HepG2 (cell line): ENCODE data around the gene FAM228A. TPM values are rescaled to one million over a fixed set of nuclear protein-coding genes. Genes with fewer than 3 reads are reported as not detected.

Experiments
- ADNP ChIP-seq: sonication (generic); formaldehyde crosslinking; IDR thresholded peaks from 2 replicates; pipeline ENCODE4 v1.4.0; 2020; ENCODE audit warnings: missing genetic modification reagents
- AGO1 ChIP-seq: fragments of 200-400 bp; formaldehyde crosslinking; IDR thresholded peaks from 2 replicates; pipeline ENCODE4 v1.6.1; 2017; ENCODE audit warnings: mild to moderate bottlenecking, low read depth, low read length, moderate library complexity; ENCODE audit not compliant: poor library complexity, severe bottlenecking
- ATF1 ChIP-seq: IDR thresholded peaks from 2 replicates; pipeline ENCODE4 v1.6.1; 2016; ENCODE audit warnings: mild to moderate bottlenecking, control low read depth
- BRCA1 ChIP-seq: sonication (generic); formaldehyde crosslinking; IDR thresholded peaks from 2 replicates; pipeline ENCODE4 v1.4.0; 2020; ENCODE audit warnings: missing genetic modification reagents
- CREM ChIP-seq, 2 experiments: sonication (generic) in 1 of 2; formaldehyde crosslinking in 1 of 2; IDR thresholded peaks; 2 replicates each; pipeline versions ENCODE4 v1.4.0 to v1.6.1; 2016 to 2020; ENCODE audit warnings: antibody characterized with exemption in 1 of 2, mild to moderate bottlenecking in 1 of 2, missing genetic modification reagents in 1 of 2
- EHMT2 ChIP-seq: fragments of 200-600 bp; sonication (generic); IDR thresholded peaks from 2 replicates; pipeline ENCODE4 v1.7.0; 2017; ENCODE audit warnings: antibody characterized with exemption, low read depth, low read length, borderline replicate concordance
- HIVEP1 ChIP-seq: sonication (generic); formaldehyde crosslinking; IDR thresholded peaks from 2 replicates; pipeline ENCODE4 v1.4.0; 2020; ENCODE audit warnings: mild to moderate bottlenecking, missing genetic modification reagents
- HMG20A ChIP-seq: IDR thresholded peaks from 2 replicates; pipeline ENCODE4 v1.6.1; 2016; ENCODE audit warnings: borderline replicate concordance
- MBNL3 ChIP-seq: fragments of 250-450 bp; sonication (Bioruptor Pico); conservative IDR thresholded peaks from 2 replicates; pipeline ENCODE4 v1.8.0; 2022; ENCODE audit warnings: mild to moderate bottlenecking, inconsistent platforms
- MYC ChIP-seq: sonication (generic); formaldehyde crosslinking; IDR thresholded peaks from 2 replicates; pipeline ENCODE4 v1.9.0; 2021; ENCODE audit warnings: missing genetic modification reagents, borderline replicate concordance
- SCMH1 ChIP-seq: sonication (generic); formaldehyde crosslinking; IDR thresholded peaks from 2 replicates; pipeline ENCODE4 v1.9.0; 2021; ENCODE audit warnings: missing genetic modification reagents, mild to moderate bottlenecking, borderline replicate concordance
- SETDB1 ChIP-seq: sonication (generic); formaldehyde crosslinking; IDR thresholded peaks from 2 replicates; pipeline ENCODE4 v1.5.1; 2020; ENCODE audit warnings: missing genetic modification reagents, mild to moderate bottlenecking, borderline replicate concordance
- TCF7 ChIP-seq: sonication (generic); IDR thresholded peaks from 2 replicates; pipeline ENCODE4 v1.6.1; 2016; ENCODE audit warnings: antibody characterized with exemption, low read depth
- ZNF121 ChIP-seq: sonication (generic); formaldehyde crosslinking; IDR thresholded peaks from 2 replicates; pipeline ENCODE4 v1.5.0; 2020; ENCODE audit warnings: mild to moderate bottlenecking, missing genetic modification reagents
- ZNF124 ChIP-seq: sonication (generic); formaldehyde crosslinking; IDR thresholded peaks from 2 replicates; pipeline ENCODE4 v1.4.0; 2020; ENCODE audit warnings: missing genetic modification reagents
- ZNF317 ChIP-seq: sonication (generic); formaldehyde crosslinking; IDR thresholded peaks from 2 replicates; pipeline ENCODE4 v1.5.0; 2020; ENCODE audit warnings: mild to moderate bottlenecking, missing genetic modification reagents
- ZNF329 ChIP-seq: sonication (generic); formaldehyde crosslinking; IDR thresholded peaks from 2 replicates; pipeline ENCODE4 v1.9.0; 2021; ENCODE audit warnings: low read depth, mild to moderate bottlenecking, missing genetic modification reagents
- ZNF382 ChIP-seq: sonication (generic); formaldehyde crosslinking; IDR thresholded peaks from 2 replicates; pipeline ENCODE4 v1.5.0; 2020; ENCODE audit warnings: missing genetic modification reagents, mild to moderate bottlenecking, borderline replicate concordance
- ZNF616 ChIP-seq: sonication (generic); formaldehyde crosslinking; IDR thresholded peaks from 2 replicates; pipeline ENCODE4 v1.5.0; 2020; ENCODE audit warnings: low read depth, mild to moderate bottlenecking, missing genetic modification reagents
- ZNF737 ChIP-seq: sonication (generic); formaldehyde crosslinking; IDR thresholded peaks from 2 replicates; pipeline ENCODE4 v1.5.0; 2020; ENCODE audit warnings: missing genetic modification reagents, mild to moderate bottlenecking, borderline replicate concordance
- ZNF768 ChIP-seq: sonication (generic); formaldehyde crosslinking; IDR thresholded peaks from 2 replicates; pipeline ENCODE4 v1.4.0; 2020; ENCODE audit warnings: missing genetic modification reagents
- ZSCAN21 ChIP-seq: sonication (generic); formaldehyde crosslinking; IDR thresholded peaks from 2 replicates; pipeline ENCODE4 v1.8.0; 2022; ENCODE audit warnings: mild to moderate bottlenecking, missing genetic modification reagents, moderate library complexity, borderline replicate concordance
- polyA plus RNA-seq, 8 experiments: library from polyadenylated mRNA; depleted of rRNA in 3 of 8; stranded (reverse) in 7 of 8; unstranded in 1 of 8; fragments of >200 nt; fragmentation: Illumina TruSeq in 4 of 8; extraction: Trizol in 4 of 8; gene quantifications; 2 replicates each; pipeline versions ENCODE4 v1.2.1 to v1.2.3, GENCODE V29; 2011 to 2016; ENCODE audit warnings: low read depth in 4 of 8, missing spikeins in 1 of 8, mixed read lengths in 1 of 8; ENCODE audit not compliant: insufficient read depth in 1 of 8
- total RNA-seq, 5 experiments: library from RNA; depleted of rRNA; stranded (reverse); fragments of >200 nt; fragmentation: Illumina TruSeq; extraction: Trizol; gene quantifications; 2 replicates each; pipeline ENCODE4 v1.2.3, GENCODE V29; 2016; ENCODE audit warnings: low read depth in 1 of 5
- TF ChIP-seq, protein P1 (sequence below): sonication (generic); formaldehyde crosslinking; IDR thresholded peaks from 2 replicates; pipeline ENCODE4 v1.4.0; 2020; ENCODE audit warnings: missing genetic modification reagents
- TF ChIP-seq, protein P2 (sequence below): sonication (generic); formaldehyde crosslinking; IDR thresholded peaks from 2 replicates; pipeline ENCODE4 v1.5.1; 2020; ENCODE audit warnings: missing genetic modification reagents, mild to moderate bottlenecking, borderline replicate concordance
- TF ChIP-seq, protein P3 (sequence below): sonication (generic); formaldehyde crosslinking; conservative IDR thresholded peaks from 2 replicates; pipeline ENCODE4 v1.4.0; 2020; ENCODE audit warnings: missing genetic modification reagents

FAM228A gene
- total and polyA plus RNA-seq, 2 of the 13 experiments (the other 11 are each of a cell fraction or from before 2014, with no cell fraction given) = not detected

DNA sequence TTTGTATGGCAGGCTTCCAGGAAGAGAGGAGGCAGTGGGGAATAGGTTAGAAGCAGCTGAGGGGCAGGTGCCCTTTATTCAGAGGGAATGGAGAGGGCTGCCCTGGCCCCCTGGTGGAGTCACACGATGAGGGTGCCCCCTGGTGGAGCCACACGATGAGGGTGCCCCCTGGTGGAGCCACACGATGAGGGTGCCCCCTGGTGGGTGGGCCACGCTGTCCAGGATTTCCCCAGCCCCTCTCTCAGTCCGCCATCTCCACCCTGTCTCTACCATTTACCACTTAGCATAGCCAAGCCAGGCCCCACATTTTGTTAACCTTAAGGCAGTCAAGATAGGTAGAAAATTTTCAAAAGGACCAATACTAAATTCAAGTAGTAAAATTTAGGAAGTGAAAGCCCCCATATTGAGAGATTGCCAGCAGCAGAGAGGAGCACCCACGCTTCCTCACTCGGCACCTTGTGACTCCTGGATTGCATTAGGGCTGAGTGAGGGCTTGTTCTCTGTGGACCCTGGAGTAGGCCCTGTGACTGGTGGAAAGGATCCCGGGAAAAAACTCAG lies 10.4 kb upstream of the FAM228A start (continued):
- no peak for TF ChIP-seq SCMH1 (CRISPR knock-in tag)
- TF ChIP-seq, protein P1, sequence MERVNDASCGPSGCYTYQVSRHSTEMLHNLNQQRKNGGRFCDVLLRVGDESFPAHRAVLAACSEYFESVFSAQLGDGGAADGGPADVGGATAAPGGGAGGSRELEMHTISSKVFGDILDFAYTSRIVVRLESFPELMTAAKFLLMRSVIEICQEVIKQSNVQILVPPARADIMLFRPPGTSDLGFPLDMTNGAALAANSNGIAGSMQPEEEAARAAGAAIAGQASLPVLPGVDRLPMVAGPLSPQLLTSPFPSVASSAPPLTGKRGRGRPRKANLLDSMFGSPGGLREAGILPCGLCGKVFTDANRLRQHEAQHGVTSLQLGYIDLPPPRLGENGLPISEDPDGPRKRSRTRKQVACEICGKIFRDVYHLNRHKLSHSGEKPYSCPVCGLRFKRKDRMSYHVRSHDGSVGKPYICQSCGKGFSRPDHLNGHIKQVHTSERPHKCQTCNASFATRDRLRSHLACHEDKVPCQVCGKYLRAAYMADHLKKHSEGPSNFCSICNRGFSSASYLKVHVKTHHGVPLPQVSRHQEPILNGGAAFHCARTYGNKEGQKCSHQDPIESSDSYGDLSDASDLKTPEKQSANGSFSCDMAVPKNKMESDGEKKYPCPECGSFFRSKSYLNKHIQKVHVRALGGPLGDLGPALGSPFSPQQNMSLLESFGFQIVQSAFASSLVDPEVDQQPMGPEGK (CRISPR knock-in tag) = peak; percentile 54; the same call in 1 of the 2 replicates
- TF ChIP-seq ZNF768 (CRISPR knock-in tag) = peak; percentile 28; the same call in 1 of the 2 replicates
- TF ChIP-seq EHMT2 = no peak
- TF ChIP-seq ZNF317 (CRISPR knock-in tag) = peak; percentile 45; the same call in 1 of the 2 replicates
- no peak for TF ChIP-seq AGO1
- no peak for TF ChIP-seq ZNF121 (CRISPR knock-in tag)
- TF ChIP-seq, protein P2, sequence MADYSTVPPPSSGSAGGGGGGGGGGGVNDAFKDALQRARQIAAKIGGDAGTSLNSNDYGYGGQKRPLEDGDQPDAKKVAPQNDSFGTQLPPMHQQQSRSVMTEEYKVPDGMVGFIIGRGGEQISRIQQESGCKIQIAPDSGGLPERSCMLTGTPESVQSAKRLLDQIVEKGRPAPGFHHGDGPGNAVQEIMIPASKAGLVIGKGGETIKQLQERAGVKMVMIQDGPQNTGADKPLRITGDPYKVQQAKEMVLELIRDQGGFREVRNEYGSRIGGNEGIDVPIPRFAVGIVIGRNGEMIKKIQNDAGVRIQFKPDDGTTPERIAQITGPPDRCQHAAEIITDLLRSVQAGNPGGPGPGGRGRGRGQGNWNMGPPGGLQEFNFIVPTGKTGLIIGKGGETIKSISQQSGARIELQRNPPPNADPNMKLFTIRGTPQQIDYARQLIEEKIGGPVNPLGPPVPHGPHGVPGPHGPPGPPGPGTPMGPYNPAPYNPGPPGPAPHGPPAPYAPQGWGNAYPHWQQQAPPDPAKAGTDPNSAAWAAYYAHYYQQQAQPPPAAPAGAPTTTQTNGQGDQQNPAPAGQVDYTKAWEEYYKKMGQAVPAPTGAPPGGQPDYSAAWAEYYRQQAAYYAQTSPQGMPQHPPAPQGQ (CRISPR knock-in tag) = no peak
- TF ChIP-seq ZNF382 (CRISPR knock-in tag) = no peak
- no peak for TF ChIP-seq ZNF329 (CRISPR knock-in tag)
- no peak for TF ChIP-seq HMG20A
- TF ChIP-seq MBNL3 = no peak
- TF ChIP-seq MYC (CRISPR knock-in tag) = no peak
- TF ChIP-seq ZNF616 (CRISPR knock-in tag) = no peak
- TF ChIP-seq TCF7 = no peak
- TF ChIP-seq ZSCAN21 (CRISPR knock-in tag) = no peak
- TF ChIP-seq ATF1 (CRISPR knock-in tag) = no peak
- no peak for TF ChIP-seq CREM (IDR thresholded peaks at IDR 0.05)
- TF ChIP-seq CREM (CRISPR knock-in tag; IDR thresholded peaks at IDR 0.05) = no peak
- no peak for TF ChIP-seq SETDB1 (CRISPR knock-in tag)
- TF ChIP-seq BRCA1 (CRISPR knock-in tag) = no peak
- no peak for TF ChIP-seq ADNP
- TF ChIP-seq, protein P3, sequence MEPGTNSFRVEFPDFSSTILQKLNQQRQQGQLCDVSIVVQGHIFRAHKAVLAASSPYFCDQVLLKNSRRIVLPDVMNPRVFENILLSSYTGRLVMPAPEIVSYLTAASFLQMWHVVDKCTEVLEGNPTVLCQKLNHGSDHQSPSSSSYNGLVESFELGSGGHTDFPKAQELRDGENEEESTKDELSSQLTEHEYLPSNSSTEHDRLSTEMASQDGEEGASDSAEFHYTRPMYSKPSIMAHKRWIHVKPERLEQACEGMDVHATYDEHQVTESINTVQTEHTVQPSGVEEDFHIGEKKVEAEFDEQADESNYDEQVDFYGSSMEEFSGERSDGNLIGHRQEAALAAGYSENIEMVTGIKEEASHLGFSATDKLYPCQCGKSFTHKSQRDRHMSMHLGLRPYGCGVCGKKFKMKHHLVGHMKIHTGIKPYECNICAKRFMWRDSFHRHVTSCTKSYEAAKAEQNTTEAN (CRISPR knock-in tag) = no peak
- TF ChIP-seq HIVEP1 (CRISPR knock-in tag) = no peak
- TF ChIP-seq ZNF124 = no peak
- no peak for TF ChIP-seq ZNF737
